Left lobe of liver (tissue), 2 donors: ENCODE data around the gene TPGS2. TPM values are rescaled to one million over a fixed set of nuclear protein-coding genes. Genes with fewer than 3 reads are reported as not detected.
"Not testable (repeated sequence)": the region's sequence is repeated elsewhere in the genome, so short reads cannot be mapped to it uniquely, and the experiment has no call there.

Source experiments
- ATAC-seq: fragments of 200-7000 bp; cut with Tn5 transposase; one replicate; pipeline ENCODE4 v1.9.1; 2020; ENCODE audit warnings: mild to moderate bottlenecking, moderate library complexity
- DNase-seq: peaks from one replicate; pipeline ENCODE4 v3.0.0-alpha.2; 2020; ENCODE audit warnings: low spot score
- total RNA-seq: library from RNA; stranded (reverse); gene quantifications from one replicate; pipeline ENCODE4 v1.2.1, GENCODE V29; 2021
- donor health status: DM: no; HTN: no; CAD: no; lungs with moderate emphysema.
- donor health status: DM: no; HTN: yes; CAD: no.

TPGS2 gene
- 15.2 TPM for total RNA-seq

- ATAC-seq: peak; percentile 95
- DNase-seq: peak; percentile 88
Observed at GRCh38 chr18:36828630-36829361, at the start of gene TPGS2, which contains the start of gene KIAA1328. Gene TPGS2 (minus strand): TSS chr18:36829002. CDS start chr18:36828767, 235 bp downstream. Gene KIAA1328 (plus strand): TSS chr18:36829127. CDS start chr18:36829139, 12 bp downstream.

DNA sequence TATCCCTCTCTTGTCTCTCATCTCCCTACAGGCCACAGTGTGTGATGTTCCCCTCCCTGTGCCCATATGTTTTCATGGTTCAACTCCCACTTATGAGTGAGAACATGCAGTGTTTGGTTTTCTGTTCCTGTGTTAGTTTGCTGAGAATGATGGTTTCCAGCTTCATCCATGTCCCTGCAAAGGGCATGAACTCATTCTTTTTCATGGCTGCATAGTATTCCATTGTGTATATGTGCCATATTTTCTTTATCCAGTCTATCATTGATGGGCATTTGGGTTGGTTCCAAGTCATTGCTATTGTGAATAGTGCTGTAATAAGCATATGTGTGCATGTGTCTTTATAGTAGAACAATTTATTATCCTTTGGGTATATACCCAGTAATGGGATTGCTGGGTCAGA, 45.0 kb upstream of the TPGS2 start:
- not testable (repeated sequence) for DNase-seq

DNA sequence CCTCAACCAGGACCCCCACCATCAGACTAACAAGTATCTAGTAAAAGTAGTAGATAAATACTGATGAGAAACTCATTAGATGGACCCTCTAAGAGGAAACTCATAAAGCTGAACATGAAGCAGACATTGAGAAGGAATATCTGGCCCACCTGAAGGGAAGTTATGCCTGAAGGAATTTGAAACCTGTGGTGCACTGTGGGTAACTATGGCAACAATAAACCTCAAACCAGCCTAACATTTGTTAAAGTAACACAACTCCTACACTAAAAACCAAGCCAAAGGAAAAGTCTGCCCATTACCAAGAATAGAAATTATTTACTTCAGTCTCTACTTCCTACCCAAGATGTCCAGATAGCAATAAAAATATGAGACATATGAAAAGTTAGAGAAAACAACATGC, 43.5 kb upstream of the TPGS2 start:
- no peak for ATAC-seq

More for the DNA sequence above, 45.0 kb upstream of the TPGS2 start:
- ATAC-seq: not testable (repeated sequence)

DNA sequence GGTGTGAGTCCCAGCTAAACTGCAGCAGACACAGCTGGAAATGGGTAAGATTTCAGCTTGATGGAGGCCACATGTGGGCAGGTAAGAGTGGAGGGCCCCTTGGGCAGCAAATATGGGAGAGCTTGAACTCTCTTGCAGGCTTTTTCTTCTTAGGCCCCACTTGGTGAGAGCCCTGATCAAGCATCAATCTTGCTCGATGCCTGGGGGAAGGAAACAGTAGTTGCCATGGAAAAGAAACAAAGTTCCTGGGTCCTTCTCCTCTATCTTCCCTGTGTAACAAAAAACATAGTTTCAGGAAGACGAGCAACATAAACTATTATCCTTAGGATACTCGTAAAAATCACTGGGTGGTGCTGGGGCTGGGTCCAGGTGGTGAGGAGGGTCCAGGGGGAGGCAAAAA, 43.0 kb upstream of the TPGS2 start:
- no peak for DNase-seq
- no peak for ATAC-seq

More for the DNA sequence above, 43.5 kb upstream of the TPGS2 start:
- DNase-seq: no peak

DNA sequence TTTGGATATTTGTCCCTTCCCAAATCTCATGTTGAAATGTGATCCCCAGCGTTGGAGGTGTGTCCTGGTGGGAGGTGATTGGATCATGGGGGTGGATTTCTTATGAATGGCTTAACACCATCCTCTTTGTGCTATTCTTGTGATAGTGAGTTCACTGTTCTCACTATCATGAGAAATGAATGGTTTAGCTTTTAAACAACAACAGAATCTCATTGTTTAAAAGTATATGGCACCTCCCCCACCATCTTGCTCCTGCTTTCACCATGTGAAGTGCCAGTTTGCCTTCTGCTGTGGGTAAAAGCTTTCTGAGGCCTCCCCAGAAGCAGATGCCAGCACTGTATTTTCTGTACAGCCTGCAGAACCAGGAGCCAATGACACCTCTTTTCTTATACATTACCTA, 38.3 kb upstream of the TPGS2 start:
- ATAC-seq (no peak), DNase-seq (no peak)

DNA sequence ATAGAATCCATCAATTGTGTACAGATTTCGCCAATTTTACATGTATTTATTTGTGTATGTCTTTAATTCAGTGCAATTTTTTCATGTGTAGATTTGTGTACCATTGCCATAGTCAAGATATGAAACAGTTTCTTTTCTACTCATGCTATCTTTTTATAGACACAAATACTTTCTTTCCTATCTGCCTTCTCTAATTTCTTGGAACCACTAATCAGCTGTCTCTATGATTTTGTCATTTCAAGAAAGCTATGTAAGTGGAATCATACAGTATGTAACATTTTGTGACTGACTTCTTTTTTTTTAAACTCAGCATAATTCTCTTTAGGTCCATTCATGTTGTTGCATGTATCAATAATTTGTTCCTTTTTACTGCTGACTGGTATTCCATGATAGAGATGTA, 33.4 kb upstream of the TPGS2 start:
- no peak for ATAC-seq
- DNase-seq: no peak

GRCh38 chr18:36856815-36857214, 28.0 kb upstream of the TPGS2 start:
- ATAC-seq (no peak), DNase-seq (no peak)

- DNase-seq: no peak
- no peak for ATAC-seq
Observed at GRCh38 chr18:36851202-36851590, 22.4 kb upstream of the TPGS2 start.

DNA sequence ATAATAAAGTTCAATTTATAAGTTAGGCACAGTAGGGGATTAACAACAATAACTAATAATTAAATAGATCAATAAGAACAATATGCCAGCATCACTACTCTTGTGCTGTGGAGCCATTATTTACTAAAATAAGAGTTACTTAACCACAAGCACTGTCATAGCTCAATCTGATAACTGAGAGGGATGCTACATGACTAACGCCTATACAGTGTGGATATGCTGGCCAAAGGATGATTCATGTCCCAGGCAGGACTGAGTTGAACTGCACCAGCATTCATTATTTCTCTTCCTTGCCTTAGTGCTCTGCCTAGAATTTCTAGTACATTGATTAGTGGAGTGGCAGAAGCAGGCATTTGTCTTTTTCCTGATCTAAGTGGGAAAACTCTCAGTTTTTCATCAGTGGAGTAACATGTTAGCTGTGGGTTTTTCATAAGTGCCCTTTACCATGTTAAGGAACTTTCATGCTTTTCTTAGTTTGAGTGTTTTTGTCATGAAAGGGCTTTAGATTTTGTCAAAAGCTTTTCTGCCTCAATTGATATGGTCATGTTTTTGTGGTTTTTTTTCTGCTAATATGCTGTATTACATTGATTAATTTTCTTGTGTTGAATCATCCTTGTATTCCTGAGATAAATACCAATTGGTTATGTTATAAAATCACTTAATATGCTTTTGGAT, 21.9 kb upstream of the TPGS2 start:
- no peak for ATAC-seq
- DNase-seq: no peak

DNA sequence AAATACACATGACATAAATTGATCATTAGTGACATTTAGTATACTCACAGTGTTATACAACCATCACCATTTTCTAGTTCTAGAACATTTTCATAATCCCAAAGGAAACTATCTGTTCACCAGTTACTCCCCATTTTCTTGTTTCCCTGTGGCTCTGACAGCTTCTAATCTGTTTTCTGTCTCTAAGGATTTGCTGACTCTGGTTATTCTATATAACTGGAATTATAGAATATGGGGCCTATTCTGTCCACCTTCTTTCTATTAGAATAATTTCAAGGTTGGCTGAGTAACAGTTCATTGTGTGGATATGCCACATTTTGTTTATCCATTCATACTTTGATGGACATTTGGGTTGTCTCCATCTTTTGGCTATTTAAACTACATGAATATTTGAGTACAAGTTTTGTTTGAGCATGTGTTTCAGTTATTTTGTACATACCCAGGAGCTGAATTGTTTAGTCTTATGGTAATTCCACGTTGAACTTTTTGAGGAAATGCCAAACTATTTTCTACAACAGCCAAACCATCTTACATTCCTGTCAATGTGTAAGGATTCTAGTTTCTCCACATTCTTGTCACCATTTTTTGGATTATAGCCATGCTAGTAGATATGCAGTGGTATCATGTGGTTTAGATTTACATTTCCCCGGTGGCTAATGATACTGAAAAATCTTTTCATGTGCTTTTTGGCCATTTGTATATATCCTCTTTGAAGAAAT, 20.6 kb upstream of the TPGS2 start:
- no peak for ATAC-seq
- no peak for DNase-seq

- DNase-seq (no peak), ATAC-seq (no peak)
Observed at GRCh38 chr18:36848609-36849008, 19.8 kb upstream of the TPGS2 start.

DNA sequence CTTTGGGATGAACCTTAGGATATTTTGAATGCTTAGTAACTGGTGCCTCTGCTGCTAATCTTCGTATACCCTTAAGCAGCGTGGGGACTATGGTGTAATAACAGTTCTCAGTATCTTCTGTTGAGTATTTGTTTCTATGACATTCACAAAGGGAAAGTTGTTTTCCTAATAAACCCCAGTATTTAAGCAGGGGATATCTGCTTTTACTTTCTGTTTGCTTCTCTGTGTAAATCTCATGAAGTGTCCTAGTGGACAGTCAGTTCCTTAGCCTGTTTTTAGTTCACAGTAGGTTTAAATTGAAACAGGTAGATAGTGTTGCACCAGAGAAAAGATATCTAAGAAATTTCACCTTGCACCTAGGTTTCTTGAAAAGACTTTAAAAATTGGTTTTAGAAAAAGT, 15.0 kb upstream of the TPGS2 start:
- ATAC-seq (peak; percentile 52), DNase-seq (no peak)

GRCh38 chr18:36843199-36843598, 14.4 kb upstream of the TPGS2 start:
- DNase-seq: no peak
- no peak for ATAC-seq

GRCh38 chr18:36839835-36840234, 11.0 kb upstream of the TPGS2 start:
- no peak for ATAC-seq
- no peak for DNase-seq

- DNase-seq (no peak), ATAC-seq (no peak)
Observed at GRCh38 chr18:36835927-36836326, 7.1 kb upstream of the TPGS2 start.

DNA sequence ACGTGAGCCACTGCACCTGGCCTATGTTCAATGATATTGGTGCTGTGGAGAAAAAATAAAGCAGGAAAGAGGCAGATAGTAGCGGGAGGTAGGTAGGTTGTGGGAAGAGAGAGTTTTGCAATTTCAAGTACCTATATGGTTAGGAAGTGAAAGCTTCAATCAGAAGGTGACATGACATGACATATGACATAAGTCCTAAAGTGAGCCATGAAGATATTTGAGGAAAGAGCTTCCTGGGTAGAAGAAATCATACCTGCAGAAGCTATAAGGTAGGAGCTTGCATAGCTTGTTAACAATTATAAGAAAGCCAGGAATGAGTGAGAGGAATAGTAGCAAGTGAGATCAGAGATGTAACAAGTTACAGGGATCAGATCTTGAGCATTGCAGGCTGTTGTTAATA, 4.3 kb upstream of the TPGS2 start:
- no peak for DNase-seq
- ATAC-seq: no peak

GRCh38 chr18:36831139-36831538, 2.3 kb upstream of the TPGS2 start:
- ATAC-seq: no peak
- no peak for DNase-seq

- ATAC-seq: no peak
Observed at GRCh38 chr18:36830158-36830495, 1.3 kb upstream of the TPGS2 start.

GRCh38 chr18:36829362-36830157, 758 bp upstream of the TPGS2 start:
- no peak for DNase-seq
- no peak for ATAC-seq

More at GRCh38 chr18:36830158-36830495, 1.3 kb upstream of the TPGS2 start:
- no peak for DNase-seq

DNA sequence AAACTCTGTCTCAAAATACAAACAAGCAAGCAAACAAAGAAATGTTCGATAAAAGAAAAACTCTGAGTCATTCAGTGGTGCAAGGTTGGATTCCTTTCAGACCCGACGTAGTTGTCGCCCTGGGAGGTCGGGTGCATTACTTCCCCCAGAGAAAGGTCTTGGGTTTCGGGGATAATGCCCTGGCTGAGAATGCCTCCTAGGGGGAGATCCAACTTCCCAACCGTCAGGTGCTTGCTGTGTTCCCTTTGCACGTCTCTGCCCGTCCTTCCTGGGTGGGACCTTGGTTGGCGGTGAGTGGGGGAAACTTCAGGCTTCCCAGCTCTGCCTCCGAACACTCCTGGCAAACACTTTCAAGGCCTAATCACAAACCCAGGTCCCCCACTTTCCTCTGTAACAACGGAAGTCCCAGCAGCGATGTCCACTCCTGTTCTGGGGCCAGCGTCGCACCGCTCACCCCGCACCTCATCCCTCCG, 609 bp downstream of the TPGS2 start:
- ATAC-seq (peak; percentile 42), DNase-seq (peak; percentile 45)

- DNase-seq (no peak), ATAC-seq (no peak)
Observed at GRCh38 chr18:36826556-36826955, 2.2 kb downstream of the TPGS2 start.
